ENCODE data around the gene TBL1X. TPM values are rescaled to one million over a fixed set of nuclear protein-coding genes. Genes with fewer than 3 reads are reported as not detected.
A peak's percentile ranks its signal among the peaks of the same experiment; 100 is the strongest.

TBL1X gene
- total and polyA plus RNA-seq, 2 donors (not counting 3 experiments of a cell fraction or from before 2014, with no cell fraction given): 8.7 to 25.3 TPM

- peak; percentile 93 for FAIRE-seq
- Histone ChIP-seq H2AFZ (ENCODE audit: low read depth, low read length) (no peak overlapping the region), H3K36me3 (ENCODE audit: control insufficient read depth in 2 of 2, extremely low read depth in 1 of 2, insufficient read depth in 2 of 2, low read length in 2 of 2) (no peaks in the 10 kb centered on the region), H3K4me3 (replicated peaks in 1 of 3; ENCODE audit: insufficient read depth in 1 of 3, low read depth in 1 of 3, low read length in 3 of 3) (no peak overlapping the region), H3K9me3 (replicated peaks; ENCODE audit: control insufficient read depth, insufficient read depth, low read length) (no peaks in the 10 kb centered on the region), H4K20me1 (replicated peaks; ENCODE audit: control insufficient read depth, extremely low read depth, insufficient read depth, low read length) (no peaks in the 10 kb centered on the region), H3K79me2 (ENCODE audit: control insufficient read depth, insufficient read depth, low read length) (peaks cover 5% of the 10 kb centered on the region), H3K4me1 (ENCODE audit: control insufficient read depth, extremely low read depth, insufficient read depth, low read length) (peaks cover 15% of the 10 kb centered on the region), H3K9me1 (replicated peaks; ENCODE audit: control insufficient read depth, extremely low read depth, insufficient read depth, low read length) (no peaks in the 10 kb centered on the region), H3K9ac (replicated peaks; ENCODE audit: extremely low read depth, insufficient read depth, low read length) (no peak overlapping the region), H3K27ac (ENCODE audit: insufficient read depth, low read depth, low read length) (no peak overlapping the region), H3K27me3 (ENCODE audit: control insufficient read depth in 2 of 2, insufficient read depth in 2 of 2, low read length in 2 of 2) (no peaks in the 10 kb centered on the region), H3K4me2 (ENCODE audit: insufficient read depth, low read length) (peak overlapping the region; percentile 58)
- dilution Hi-C loops (cut with MboI; ENCODE audit: extremely low pct_ligation_motif_present, low sequenced_read_pairs): no loop called here
- ChIA-PET POLR2A (no interaction called here), CTCF (interaction anchor here (0.8 to 1.2 kb wide), 3 partner anchors 11 to 84 kb away, joined by 3 to 4 read pairs (median 3); no protein-coding TSS in a partner anchor)
- intact Hi-C loops (cut with micrococcal nuclease): loop anchor here (1.0 kb wide), 1 partner anchor 101 kb away; the partner anchor contains the start of gene TBL1X
- DNase-seq (ENCODE audit: low read depth, low spot score): peak; percentile 76
- no peak for TF ChIP-seq CTCF (IDR thresholded peaks at IDR 0.05; ENCODE audit: extremely low read depth in 1 of 2, insufficient read depth in 1 of 2, low read depth in 1 of 2, low read length in 2 of 2)
- TF ChIP-seq MYC (IDR thresholded peaks at IDR 0.05; ENCODE audit: low read depth, low read length): no peak
- peak; percentile 5 for TF ChIP-seq JUN (IDR thresholded peaks at IDR 0.05; ENCODE audit: borderline replicate concordance, insufficient read depth, insufficient read length, low read depth)
- TF ChIP-seq FOS (IDR thresholded peaks at IDR 0.05; ENCODE audit: borderline replicate concordance, insufficient read depth, low read length): peak; percentile 57
- TF ChIP-seq POLR2A (IDR thresholded peaks at IDR 0.05; ENCODE audit: low read depth, low read length): no peak
- no peak for TF ChIP-seq MAX (IDR thresholded peaks at IDR 0.05; ENCODE audit: insufficient read depth, insufficient read length)
- TF ChIP-seq EZH2 (IDR thresholded peaks at IDR 0.05; ENCODE audit: borderline replicate concordance, low read depth, low read length, severe bottlenecking): no peak
- peak; percentile 36 for TF ChIP-seq POLR2AphosphoS5 (IDR thresholded peaks at IDR 0.05; ENCODE audit: insufficient read depth, low read depth, low read length)
- no peak for TF ChIP-seq GATA2 (IDR thresholded peaks at IDR 0.05; ENCODE audit: insufficient read depth, insufficient read length, low read depth, low read length)
- no TSS peak for BruUV-seq (replicated peaks)
Observed at GRCh38 chrX:9566150-9566621, 101.3 kb downstream of the TBL1X start.

Measured in endothelial cell of umbilical vein (primary cell).